Upper lobe of left lung (tissue), 4 donors: Measurements from ENCODE around the gene NFKB1.

ENCODE experiments used
- POLR2A ChIP-seq, 4 donors: fragments of 450-650 bp; IDR thresholded peaks; one replicate each; pipeline ENCODE4 v1.5.1; 2016 to 2017; ENCODE audit warnings: antibody characterized with exemption in 4 of 4, mild to moderate bottlenecking in 2 of 4
- TF ChIP-seq, protein P1 (sequence below), 6 experiments: fragments of 450-650 bp in 4 of 6; fragments of 200-600 bp in 2 of 6; sonication (generic) in 2 of 6; IDR thresholded peaks; one replicate each; pipeline ENCODE4 v1.5.1; 2016 to 2019; ENCODE audit warnings: antibody characterized with exemption in 6 of 6

- TF ChIP-seq, protein P1, sequence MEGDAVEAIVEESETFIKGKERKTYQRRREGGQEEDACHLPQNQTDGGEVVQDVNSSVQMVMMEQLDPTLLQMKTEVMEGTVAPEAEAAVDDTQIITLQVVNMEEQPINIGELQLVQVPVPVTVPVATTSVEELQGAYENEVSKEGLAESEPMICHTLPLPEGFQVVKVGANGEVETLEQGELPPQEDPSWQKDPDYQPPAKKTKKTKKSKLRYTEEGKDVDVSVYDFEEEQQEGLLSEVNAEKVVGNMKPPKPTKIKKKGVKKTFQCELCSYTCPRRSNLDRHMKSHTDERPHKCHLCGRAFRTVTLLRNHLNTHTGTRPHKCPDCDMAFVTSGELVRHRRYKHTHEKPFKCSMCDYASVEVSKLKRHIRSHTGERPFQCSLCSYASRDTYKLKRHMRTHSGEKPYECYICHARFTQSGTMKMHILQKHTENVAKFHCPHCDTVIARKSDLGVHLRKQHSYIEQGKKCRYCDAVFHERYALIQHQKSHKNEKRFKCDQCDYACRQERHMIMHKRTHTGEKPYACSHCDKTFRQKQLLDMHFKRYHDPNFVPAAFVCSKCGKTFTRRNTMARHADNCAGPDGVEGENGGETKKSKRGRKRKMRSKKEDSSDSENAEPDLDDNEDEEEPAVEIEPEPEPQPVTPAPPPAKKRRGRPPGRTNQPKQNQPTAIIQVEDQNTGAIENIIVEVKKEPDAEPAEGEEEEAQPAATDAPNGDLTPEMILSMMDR (IDR thresholded peaks at IDR 0.05), result no peak
- no peak for TF ChIP-seq POLR2A (IDR thresholded peaks at IDR 0.05)
These were observed 34.9 kb upstream of the NFKB1 start for GRCh38 chr4:102466298-102466697.
